SKM-1 treated with dmso at 0.1 percent for 144 hours (cell line): ENCODE data around the gene HMGB1.

Experiments
- DNase-seq: peaks from one replicate; lab custom pipeline; 2025; ENCODE audit not compliant: unreplicated experiment; lab: John Stamatoyannopoulos, UW

The HMGB1 gene

DNA sequence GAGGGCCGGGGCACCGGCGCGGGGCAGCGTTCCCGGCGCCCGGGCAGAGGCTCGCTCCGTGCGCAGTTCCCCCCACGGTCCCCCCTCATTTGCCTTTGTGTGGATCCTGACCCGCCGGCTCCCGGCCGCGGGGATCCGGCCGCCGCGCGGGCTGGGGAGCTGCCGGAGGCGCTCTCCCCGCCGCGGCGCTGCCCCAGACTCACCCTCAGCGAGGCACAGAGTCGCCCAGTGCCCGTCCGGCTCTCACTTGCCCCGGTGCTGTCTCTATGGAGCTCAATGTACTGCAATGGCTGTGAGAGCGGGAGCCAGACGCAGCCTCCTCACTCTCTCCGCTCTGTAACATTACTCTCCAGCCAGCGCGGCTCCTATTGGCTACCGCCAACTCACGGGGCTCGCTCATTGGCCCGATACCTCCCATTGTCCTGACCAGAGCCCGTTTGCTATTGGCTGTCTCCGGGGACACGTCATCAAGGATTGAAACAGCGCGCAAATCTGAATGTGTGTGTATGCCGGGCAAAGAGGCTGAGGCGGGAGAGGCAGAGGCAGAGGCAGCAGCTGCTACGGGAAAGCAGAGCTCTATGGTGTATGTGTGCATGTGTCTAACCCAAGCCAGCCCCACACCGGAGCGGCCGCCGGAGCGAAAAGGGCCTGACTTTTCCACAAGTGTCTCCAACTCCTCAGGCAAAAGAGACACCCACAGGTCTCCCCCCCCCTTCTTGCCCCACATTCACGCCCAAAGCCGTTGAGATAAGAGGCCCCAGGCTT is at the start of gene HMGB1:
TSS of gene HMGB1 (minus strand) at position 344 of the 765 bp plus-strand sequence. CDS start 2,256 bp downstream, outside the sequence.
- DNase-seq, result peak; percentile 99

GRCh38 chr13:30510811-30511371 is 45.2 kb upstream of the HMGB1 start:
- no peak for DNase-seq

DNA sequence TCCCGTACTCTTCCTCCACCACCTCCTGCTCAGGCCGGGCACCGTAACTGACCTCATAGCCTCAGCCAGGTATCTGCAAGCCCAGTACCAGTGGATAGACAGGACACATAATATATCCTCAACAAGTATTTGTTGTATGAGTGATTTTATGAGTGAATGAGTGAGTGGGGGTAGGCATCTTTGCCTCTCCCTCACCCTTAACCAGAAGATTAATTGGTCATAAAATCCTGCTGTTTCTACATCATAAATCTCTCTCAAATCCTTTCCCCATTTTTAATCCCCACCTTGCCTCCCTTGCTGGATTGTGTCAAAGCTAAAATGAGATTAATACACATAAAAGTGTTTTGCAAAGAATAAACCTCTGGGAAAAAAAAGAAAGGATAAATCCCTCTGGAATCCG is 44.4 kb upstream of the HMGB1 start:
- no peak for DNase-seq

DNA sequence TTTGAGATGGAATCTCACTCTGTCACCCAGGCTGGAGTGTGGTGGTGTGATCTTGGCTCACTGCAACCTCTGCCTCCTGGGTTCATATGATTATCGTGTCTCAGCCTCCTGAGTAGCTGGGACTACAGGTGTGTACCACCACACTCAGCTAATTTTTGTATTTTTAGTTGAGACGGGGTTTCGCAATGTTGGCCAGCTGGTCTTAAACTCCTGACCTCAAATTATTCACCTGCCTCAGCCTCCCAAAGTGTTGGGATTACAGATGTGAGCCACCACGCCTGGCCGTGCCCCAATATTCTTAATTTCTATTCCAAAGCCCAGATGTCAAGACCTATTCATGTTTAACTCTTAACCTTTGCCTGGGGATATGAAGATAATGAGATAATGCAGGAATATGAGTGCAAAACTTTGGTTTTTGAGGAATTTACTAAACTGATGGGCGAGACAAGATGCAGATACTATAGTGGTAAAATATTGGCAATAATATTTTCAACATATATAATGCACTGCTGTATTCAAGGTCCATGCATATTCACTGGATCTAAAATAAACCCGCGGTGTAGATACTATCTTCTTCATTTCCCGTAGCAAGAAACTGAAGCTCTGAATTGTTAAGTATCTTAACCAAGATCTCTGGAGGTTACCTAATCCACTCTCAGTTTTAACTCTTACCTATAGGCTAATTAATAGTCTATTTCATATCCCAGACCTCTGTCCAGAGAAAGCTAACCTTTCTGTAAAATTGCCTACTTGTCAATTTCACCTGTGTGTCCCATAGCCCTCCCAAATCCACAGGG is 43.7 kb upstream of the HMGB1 start:
- no peak for DNase-seq

GRCh38 chr13:30504081-30504480 is 38.3 kb upstream of the HMGB1 start:
- DNase-seq, result no peak

- no peak for DNase-seq
Observed at GRCh38 chr13:30502237-30502636, 36.5 kb upstream of the HMGB1 start.

GRCh38 chr13:30499338-30499737 is 33.6 kb upstream of the HMGB1 start:
- no peak for DNase-seq

DNA sequence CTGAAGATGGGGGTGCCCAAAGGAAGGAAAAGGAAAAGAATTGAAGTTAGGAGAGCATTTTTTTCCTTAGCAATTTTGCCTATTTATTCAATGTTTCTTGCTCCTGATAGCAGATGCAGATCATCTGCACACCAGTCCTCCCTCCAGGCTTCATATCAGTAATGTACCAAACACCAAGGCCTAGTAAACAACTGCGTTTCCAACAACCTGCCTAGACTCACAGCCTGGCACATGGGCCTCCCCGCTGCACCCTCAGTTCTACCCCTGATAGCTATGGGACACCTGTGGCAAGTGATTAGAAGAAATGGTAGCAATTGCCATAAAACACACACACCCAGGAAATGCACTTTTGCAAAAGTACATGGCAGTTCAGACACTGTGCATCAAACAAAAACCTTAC is 30.4 kb upstream of the HMGB1 start:
- no peak for DNase-seq

DNA sequence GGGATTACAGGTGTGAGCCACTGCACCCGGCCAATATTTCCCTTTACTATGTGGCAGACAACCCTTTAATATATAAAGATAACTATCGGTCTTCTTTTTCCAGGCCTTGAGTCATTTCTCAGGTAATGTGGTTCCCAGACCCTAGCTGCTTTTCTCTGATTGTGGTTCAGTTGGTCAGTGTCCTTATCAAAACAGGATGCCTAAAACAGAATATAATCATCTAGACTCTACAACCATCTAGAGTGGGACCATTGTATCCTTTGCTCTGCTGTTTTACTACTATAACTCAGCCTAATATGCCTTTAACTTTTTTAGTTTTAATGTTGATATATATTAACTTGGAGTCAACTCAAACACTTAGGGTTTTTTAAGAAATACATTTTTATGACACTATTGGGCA is 30.0 kb upstream of the HMGB1 start:
- DNase-seq, result no peak

GRCh38 chr13:30493658-30494381 is 28.1 kb upstream of the HMGB1 start:
- no peak for DNase-seq

- DNase-seq, result no peak
Observed at GRCh38 chr13:30487075-30487470, 21.3 kb upstream of the HMGB1 start.

GRCh38 chr13:30486230-30487074 is 20.7 kb upstream of the HMGB1 start:
- DNase-seq, result no peak

- no peak for DNase-seq
Observed at GRCh38 chr13:30481241-30481760, 15.6 kb upstream of the HMGB1 start.

- no peak for DNase-seq
Observed at GRCh38 chr13:30480292-30480950, 14.7 kb upstream of the HMGB1 start.

- no peak for DNase-seq
Observed at GRCh38 chr13:30479883-30480219, 14.1 kb upstream of the HMGB1 start.

DNA sequence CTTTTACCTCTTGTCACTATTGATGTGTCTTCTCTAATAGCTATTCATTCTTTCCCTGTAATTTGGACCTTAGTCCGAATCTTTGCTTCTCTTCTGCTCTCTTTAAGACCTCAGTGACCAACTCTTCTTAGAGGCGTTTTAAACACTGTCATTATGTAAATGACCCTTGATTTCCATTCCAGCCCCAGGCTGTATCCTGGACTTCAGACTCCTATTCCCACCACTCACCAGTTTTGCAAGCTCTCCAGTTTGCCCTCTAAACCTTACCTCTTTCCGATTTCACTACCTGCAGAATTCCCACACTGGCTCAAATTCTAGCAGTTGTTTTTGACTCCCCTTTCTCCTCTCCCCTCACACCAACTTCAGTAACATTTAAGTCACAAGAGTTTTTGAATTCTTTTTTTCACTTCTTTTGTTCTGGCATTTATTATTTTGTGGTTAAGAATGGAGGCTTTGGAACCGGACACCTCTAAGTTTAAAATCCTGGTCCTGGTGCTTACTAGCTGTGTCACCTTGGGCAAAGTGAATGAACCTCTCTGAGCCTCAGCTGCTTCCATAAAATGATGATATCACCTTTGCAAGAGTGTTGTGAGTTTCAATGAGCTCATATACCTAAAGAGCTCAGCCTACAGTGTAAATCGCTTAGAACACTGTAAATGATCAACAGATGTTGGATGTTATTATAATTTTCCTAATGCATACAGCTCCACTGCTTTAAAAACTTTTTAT is 13.6 kb upstream of the HMGB1 start:
- no peak for DNase-seq

DNA sequence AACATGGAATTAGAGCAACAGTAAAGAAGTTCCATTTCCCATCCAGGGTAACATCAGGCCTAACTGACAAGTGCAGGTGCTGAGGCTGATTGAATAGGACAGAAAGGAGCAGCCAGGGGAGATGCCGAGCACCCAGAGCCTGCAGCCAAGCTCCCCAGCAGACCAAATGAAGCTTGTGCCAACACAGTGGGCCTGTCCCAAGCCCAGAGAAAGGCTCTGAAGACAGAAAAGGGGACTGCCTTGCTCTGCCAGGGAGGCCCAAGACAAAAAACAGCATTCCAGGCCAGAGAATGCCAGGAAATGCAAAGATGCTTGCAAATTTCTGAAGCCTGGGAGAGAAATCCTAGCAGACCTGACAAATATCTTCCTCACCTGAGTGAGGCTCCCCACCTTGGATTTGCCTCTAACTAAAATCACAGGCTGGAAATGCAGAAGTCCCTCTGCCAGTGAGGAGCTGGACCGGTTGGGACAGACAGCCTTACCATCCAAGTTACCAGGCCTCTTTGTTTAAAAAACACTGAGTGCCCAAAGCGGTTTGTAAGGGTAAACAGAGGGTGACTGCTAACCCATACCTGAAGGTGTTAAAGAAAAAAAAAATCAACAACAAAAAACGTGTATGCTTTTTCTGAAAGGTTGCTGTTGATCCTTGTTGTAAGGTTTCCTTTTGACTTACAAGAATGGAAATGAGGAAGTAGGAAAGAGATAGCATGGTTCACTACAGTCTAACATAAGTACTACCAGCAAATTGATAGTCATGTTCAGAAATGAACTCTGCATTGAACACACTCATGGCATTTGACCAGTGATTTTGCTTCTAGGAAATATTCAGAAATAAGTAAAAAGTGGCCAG is 11.8 kb upstream of the HMGB1 start:
- DNase-seq, result peak; percentile 78

DNA sequence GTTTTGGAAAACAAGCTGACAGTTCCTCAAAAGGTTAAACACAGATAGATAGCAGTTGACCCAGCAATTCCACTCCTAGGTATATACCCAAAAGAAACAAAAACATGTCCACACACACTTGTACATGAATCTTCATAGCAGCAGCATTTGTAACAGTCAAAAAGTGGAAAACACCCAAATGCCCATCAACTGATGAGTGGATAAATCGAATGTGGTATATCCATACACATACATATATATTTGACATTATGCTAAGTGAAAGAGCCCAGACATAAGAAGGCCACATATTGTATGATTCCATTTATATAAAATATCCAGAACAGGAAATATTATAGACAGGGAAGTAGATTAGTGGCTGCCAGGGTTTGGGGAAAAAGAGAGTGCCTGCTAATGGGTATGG is 7.9 kb upstream of the HMGB1 start:
- DNase-seq, result no peak
